HepG2 (cell line): Measurements from ENCODE around the gene TSPAN15. TPM values are rescaled to one million over a fixed set of nuclear protein-coding genes. Genes with fewer than 3 reads are reported as not detected.

ENCODE experiments used
- ASH2L ChIP-seq: fragments of 300-600, 200-600 bp; sonication (generic); IDR thresholded peaks from 2 replicates; pipeline ENCODE4 v1.7.0; 2017; ENCODE audit warnings: low read depth, mild to moderate bottlenecking, moderate library complexity, mixed read lengths, low read length; ENCODE audit not compliant: insufficient read length
- ATF6 ChIP-seq: sonication (generic); formaldehyde crosslinking; conservative IDR thresholded peaks from 2 replicates; pipeline ENCODE4 v1.4.0; 2020; ENCODE audit warnings: missing genetic modification reagents
- BORCS8-MEF2B ChIP-seq: sonication (generic); formaldehyde crosslinking; IDR thresholded peaks from 2 replicates; pipeline ENCODE4 v1.8.0; 2022; ENCODE audit warnings: mild to moderate bottlenecking, missing genetic modification reagents
- CREM ChIP-seq, 2 experiments: sonication (generic) in 1 of 2; formaldehyde crosslinking in 1 of 2; IDR thresholded peaks; 2 replicates each; pipeline versions ENCODE4 v1.4.0 to v1.6.1; 2016 to 2020; ENCODE audit warnings: antibody characterized with exemption in 1 of 2, mild to moderate bottlenecking in 1 of 2, missing genetic modification reagents in 1 of 2
- DR1 ChIP-seq: sonication (generic); formaldehyde crosslinking; IDR thresholded peaks from 2 replicates; pipeline ENCODE4 v1.8.0; 2021; ENCODE audit warnings: mild to moderate bottlenecking, missing genetic modification reagents, inconsistent platforms
- ETS1 ChIP-seq: sonication (generic); formaldehyde crosslinking; IDR thresholded peaks from 2 replicates; pipeline ENCODE4 v1.4.0; 2020; ENCODE audit warnings: missing genetic modification reagents
- HDAC2 ChIP-seq: sonication (generic); formaldehyde crosslinking; IDR thresholded peaks from 2 replicates; pipeline ENCODE4 v1.4.0; 2020; ENCODE audit warnings: missing genetic modification reagents
- HMG20B ChIP-seq: conservative IDR thresholded peaks from 2 replicates; pipeline ENCODE4 v1.6.1; 2016; ENCODE audit warnings: missing genetic modification reagents, missing compliant biosample characterization
- LBX2 ChIP-seq: sonication (generic); formaldehyde crosslinking; IDR thresholded peaks from 2 replicates; pipeline ENCODE4 v1.5.0; 2020; ENCODE audit warnings: missing genetic modification reagents, mild to moderate bottlenecking, borderline replicate concordance
- MED8 ChIP-seq: sonication (generic); formaldehyde crosslinking; IDR thresholded peaks from 2 replicates; pipeline ENCODE4 v1.8.1; 2023; ENCODE audit warnings: mild to moderate bottlenecking, missing genetic modification reagents; ENCODE audit not compliant: insufficient replicate concordance
- MLLT10 ChIP-seq: sonication (generic); formaldehyde crosslinking; IDR thresholded peaks from 2 replicates; pipeline ENCODE4 v1.4.0; 2020; ENCODE audit warnings: missing genetic modification reagents
- TOPORS ChIP-seq: sonication (generic); formaldehyde crosslinking; IDR thresholded peaks from 2 replicates; pipeline ENCODE4 v1.8.0; 2023; ENCODE audit warnings: mild to moderate bottlenecking, missing genetic modification reagents
- ZNF431 ChIP-seq: sonication (generic); formaldehyde crosslinking; IDR thresholded peaks from 2 replicates; pipeline ENCODE4 v1.9.0; 2022; ENCODE audit warnings: missing genetic modification reagents, low read depth, mild to moderate bottlenecking, borderline replicate concordance
- ZNF451 ChIP-seq: sonication (generic); formaldehyde crosslinking; IDR thresholded peaks from 2 replicates; pipeline ENCODE4 v1.5.0; 2020; ENCODE audit warnings: mild to moderate bottlenecking, missing genetic modification reagents
- ZNF460 ChIP-seq: sonication (generic); formaldehyde crosslinking; IDR thresholded peaks from 2 replicates; pipeline ENCODE4 v1.5.1; 2020; ENCODE audit warnings: missing genetic modification reagents, mild to moderate bottlenecking, borderline replicate concordance
- ZNF609 ChIP-seq: sonication (generic); formaldehyde crosslinking; IDR thresholded peaks from 2 replicates; pipeline ENCODE4 v1.4.0; 2020; ENCODE audit warnings: mild to moderate bottlenecking, missing genetic modification reagents, borderline replicate concordance
- polyA plus RNA-seq, 8 experiments: library from polyadenylated mRNA; depleted of rRNA in 3 of 8; stranded (reverse) in 7 of 8; unstranded in 1 of 8; fragments of >200 nt; fragmentation: Illumina TruSeq in 4 of 8; extraction: Trizol in 4 of 8; gene quantifications; 2 replicates each; pipeline versions ENCODE4 v1.2.1 to v1.2.3, GENCODE V29; 2011 to 2016; ENCODE audit warnings: low read depth in 4 of 8, missing spikeins in 1 of 8, mixed read lengths in 1 of 8; ENCODE audit not compliant: insufficient read depth in 1 of 8
- total RNA-seq, 5 experiments: library from RNA; depleted of rRNA; stranded (reverse); fragments of >200 nt; fragmentation: Illumina TruSeq; extraction: Trizol; gene quantifications; 2 replicates each; pipeline ENCODE4 v1.2.3, GENCODE V29; 2016; ENCODE audit warnings: low read depth in 1 of 5

Gene TSPAN15
- total and polyA plus RNA-seq, 2 of the 13 experiments (the other 11 are each of a cell fraction or from before 2014, with no cell fraction given) = 0.27 to 3.2 TPM

GRCh38 chr10:69408318-69409175 lies 42.7 kb upstream of the TSPAN15 start (continued):
- TF ChIP-seq ATF6 (no peak), ZNF609 (CRISPR knock-in tag) (no peak), LBX2 (CRISPR knock-in tag) (no peak), ZNF460 (CRISPR knock-in tag) (no peak), MLLT10 (no peak), ZNF451 (no peak), ASH2L (peak; percentile 37), CREM (IDR thresholded peaks at IDR 0.05) (no peak), CREM (CRISPR knock-in tag; IDR thresholded peaks at IDR 0.05) (no peak), HDAC2 (CRISPR knock-in tag) (no peak), DR1 (CRISPR knock-in tag) (no peak), TOPORS (CRISPR knock-in tag) (no peak), BORCS8-MEF2B (CRISPR knock-in tag) (peak; percentile 52; the same call in 1 of the 2 replicates), ZNF431 (no peak), MED8 (CRISPR knock-in tag) (no peak), ETS1 (CRISPR knock-in tag) (no peak), HMG20B (no peak)
